Vagina (tissue), 2 donors: ENCODE measurements around the gene SLC2A6.

ENCODE experiments used
- POLR2A ChIP-seq, 2 donors: fragments of 450-650 bp; IDR thresholded peaks; one replicate each; pipeline ENCODE4 v1.6.1; 2017; ENCODE audit warnings: antibody characterized with exemption in 2 of 2, mild to moderate bottlenecking in 2 of 2, moderate library complexity in 2 of 2
- POLR2AphosphoS5 ChIP-seq, 2 donors: sonication (generic); formaldehyde crosslinking; IDR thresholded peaks; one replicate each; pipeline ENCODE4 v1.9.0; 2017; ENCODE audit warnings: antibody characterized with exemption in 2 of 2, mild to moderate bottlenecking in 2 of 2, low read depth in 1 of 2; ENCODE audit not compliant: insufficient read depth in 1 of 2
- TF ChIP-seq, protein P1 (sequence below), 3 experiments: fragments of 450-650 bp in 2 of 3; fragments of 200-600 bp in 1 of 3; sonication (generic) in 1 of 3; IDR thresholded peaks; one replicate each; pipeline ENCODE4 v1.5.1; 2017 to 2019; ENCODE audit warnings: antibody characterized with exemption in 3 of 3, mild to moderate bottlenecking in 2 of 3, moderate library complexity in 2 of 3

DNA sequence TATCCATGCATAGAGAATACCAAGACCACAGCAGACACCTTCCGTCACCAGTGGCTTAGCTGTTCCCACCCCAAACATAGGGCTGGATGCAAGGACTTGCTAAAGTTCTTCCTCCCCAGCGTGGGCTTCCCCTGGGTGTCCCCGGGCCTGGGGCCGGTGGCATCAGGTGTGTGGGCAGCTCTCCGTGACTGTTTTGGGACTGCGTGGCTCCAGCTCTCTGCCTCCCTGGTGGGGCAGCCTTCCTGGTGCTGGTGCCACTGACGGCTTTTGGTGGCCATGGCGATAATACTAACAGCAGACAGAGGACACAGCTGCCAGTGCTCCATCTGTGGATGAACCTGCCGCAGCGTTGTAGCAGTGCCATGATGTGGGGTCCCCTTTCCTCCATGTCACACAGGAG is 14.3 kb downstream of the SLC2A6 start:
- TF ChIP-seq, protein P1, sequence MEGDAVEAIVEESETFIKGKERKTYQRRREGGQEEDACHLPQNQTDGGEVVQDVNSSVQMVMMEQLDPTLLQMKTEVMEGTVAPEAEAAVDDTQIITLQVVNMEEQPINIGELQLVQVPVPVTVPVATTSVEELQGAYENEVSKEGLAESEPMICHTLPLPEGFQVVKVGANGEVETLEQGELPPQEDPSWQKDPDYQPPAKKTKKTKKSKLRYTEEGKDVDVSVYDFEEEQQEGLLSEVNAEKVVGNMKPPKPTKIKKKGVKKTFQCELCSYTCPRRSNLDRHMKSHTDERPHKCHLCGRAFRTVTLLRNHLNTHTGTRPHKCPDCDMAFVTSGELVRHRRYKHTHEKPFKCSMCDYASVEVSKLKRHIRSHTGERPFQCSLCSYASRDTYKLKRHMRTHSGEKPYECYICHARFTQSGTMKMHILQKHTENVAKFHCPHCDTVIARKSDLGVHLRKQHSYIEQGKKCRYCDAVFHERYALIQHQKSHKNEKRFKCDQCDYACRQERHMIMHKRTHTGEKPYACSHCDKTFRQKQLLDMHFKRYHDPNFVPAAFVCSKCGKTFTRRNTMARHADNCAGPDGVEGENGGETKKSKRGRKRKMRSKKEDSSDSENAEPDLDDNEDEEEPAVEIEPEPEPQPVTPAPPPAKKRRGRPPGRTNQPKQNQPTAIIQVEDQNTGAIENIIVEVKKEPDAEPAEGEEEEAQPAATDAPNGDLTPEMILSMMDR (IDR thresholded peaks at IDR 0.05) = no peak
- no peak for TF ChIP-seq POLR2A (IDR thresholded peaks at IDR 0.05)
- TF ChIP-seq POLR2AphosphoS5 (IDR thresholded peaks at IDR 0.05; ENCODE audit: insufficient read depth in 1 of 2, low read depth in 1 of 2) = no peak
